Measurements from ENCODE around the gene PAN3.

Gene PAN3

DNA sequence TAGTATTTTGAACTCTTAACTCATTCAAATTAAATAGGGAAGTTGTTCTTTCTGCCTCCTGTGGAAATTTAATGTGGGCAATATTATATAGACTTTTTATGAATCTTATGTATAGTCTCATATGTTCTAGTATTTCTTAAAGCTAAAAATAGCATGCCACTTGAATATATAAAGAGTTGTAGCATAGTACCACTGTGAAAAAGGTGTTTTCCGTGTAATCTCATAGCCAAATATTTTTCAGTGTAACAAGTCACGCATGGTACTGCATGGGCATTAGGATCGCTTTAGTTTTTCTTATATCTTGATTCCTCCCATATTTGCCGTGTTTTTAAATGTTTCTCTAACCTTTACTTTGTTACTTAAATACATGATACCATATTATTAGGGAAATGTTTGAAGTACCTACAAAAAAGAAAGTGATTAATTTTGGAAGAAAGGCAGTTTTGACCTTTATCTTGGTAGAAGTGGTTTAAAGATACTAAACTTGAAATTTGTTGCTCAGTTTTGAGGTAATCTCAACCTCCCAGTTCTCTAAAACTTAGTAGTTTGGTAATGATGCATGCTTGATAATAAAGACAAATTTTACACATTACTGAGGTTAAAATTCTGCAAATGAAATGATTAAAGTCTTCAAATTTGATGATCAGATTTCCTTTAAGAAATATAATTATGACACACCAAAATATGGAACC, 81.2 kb downstream of the PAN3 start:
- no peak for DNase-seq (ENCODE audit: low read depth in 4 of 4, low spot score in 1 of 4)

DNA sequence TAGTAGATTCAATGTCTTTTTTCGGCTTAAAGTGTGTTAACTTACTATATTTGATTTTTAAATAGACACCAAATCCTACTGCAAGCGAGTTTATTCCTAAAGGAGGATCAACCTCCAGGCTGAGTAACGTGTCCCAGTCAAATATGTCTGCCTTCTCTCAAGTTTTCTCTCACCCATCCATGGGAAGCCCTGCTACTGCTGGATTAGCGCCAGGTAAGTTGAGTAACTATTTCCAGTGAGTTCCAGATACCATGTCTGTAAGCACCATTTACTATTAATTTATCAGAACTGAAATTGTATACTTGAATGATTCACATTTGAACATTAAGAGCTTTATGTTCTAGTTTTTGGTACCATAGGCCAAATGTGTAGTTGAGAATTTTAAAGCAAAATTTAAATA, 81.8 kb downstream of the PAN3 start:
- DNase-seq (ENCODE audit: low read depth in 4 of 4, low spot score in 1 of 4): no peak

DNA sequence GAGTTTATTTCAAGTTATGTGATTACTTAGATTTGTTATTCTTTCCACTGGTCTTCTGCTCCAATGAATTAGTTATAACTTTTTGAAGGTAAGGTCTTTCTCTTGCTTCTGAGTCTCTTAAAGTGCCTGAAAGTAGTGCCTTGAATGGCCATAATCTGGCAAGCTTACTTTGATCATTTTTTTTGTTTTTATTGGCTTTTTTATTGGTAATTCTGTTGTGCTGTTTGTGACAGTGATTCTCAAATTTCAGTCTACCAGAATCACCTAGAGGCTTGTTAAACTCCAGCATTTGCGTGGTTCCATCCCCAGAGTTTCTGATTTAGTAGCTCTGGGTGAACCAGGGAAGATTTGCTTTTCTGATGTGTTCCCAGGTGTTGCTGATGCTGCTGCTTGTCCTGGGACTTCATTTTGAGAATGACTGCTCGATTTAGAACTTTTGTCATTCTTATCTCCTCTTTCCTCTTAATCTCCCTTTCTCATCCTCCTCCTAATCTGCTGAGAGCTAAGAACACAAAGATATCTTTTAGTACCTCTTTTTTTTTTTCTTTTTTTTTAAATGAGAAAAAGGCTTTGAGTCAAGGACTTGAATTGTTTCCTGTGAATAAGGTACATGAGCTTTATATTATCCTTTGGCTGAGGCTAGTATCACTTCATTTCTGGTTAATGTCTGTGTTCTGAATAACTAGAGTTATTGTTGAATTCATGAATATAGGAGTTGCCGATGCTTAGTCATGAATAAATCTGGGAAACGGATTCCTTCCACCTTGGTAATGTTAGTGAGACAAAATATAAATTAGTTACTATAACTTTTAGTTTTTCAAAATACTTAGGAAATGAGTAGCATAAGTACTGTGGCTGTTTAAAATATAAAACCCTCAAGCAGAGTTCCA, 91.4 kb downstream of the PAN3 start:
- DNase-seq (ENCODE audit: low read depth in 4 of 4, low spot score in 1 of 4): no peak

- no peak for DNase-seq (ENCODE audit: low read depth in 4 of 4, low spot score in 1 of 4)
Observed at GRCh38 chr13:28231642-28232041, 93.3 kb downstream of the PAN3 start.

- no peak for DNase-seq (ENCODE audit: low read depth in 4 of 4, low spot score in 1 of 4)
Observed at GRCh38 chr13:28237944-28238343, 99.6 kb downstream of the PAN3 start.

- no peak for DNase-seq (ENCODE audit: low read depth in 4 of 4, low spot score in 1 of 4)
Observed at GRCh38 chr13:28239374-28239773, 101.0 kb downstream of the PAN3 start.

DNA sequence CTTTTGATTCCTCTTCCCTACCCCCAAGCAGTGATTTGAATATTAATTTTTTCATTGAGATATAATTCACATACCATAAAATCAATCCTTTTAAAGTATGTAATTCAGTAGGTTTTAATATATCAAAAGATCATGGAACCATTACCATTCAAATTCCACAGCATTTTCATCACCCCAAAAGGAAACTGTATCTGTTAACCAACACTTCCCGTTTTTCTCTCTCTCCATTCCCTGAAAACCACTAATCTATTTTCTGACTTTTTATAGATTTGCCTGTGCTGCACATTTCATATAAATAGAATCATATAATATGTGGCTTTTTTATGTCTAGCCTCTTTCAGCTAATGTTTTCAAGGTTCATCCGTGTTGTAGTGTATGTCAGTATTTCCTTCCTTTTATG, 107.1 kb downstream of the PAN3 start:
- no peak for DNase-seq (ENCODE audit: low read depth in 4 of 4, low spot score in 1 of 4)

GRCh38 chr13:28246891-28247290, 108.5 kb downstream of the PAN3 start:
- DNase-seq (ENCODE audit: low read depth in 4 of 4, low spot score in 1 of 4): no peak

GRCh38 chr13:28248080-28248479, 109.7 kb downstream of the PAN3 start:
- no peak for DNase-seq (ENCODE audit: low read depth in 4 of 4, low spot score in 1 of 4)

- no peak for DNase-seq (ENCODE audit: low read depth in 4 of 4, low spot score in 1 of 4)
Observed at GRCh38 chr13:28250542-28250941, 112.2 kb downstream of the PAN3 start.

DNA sequence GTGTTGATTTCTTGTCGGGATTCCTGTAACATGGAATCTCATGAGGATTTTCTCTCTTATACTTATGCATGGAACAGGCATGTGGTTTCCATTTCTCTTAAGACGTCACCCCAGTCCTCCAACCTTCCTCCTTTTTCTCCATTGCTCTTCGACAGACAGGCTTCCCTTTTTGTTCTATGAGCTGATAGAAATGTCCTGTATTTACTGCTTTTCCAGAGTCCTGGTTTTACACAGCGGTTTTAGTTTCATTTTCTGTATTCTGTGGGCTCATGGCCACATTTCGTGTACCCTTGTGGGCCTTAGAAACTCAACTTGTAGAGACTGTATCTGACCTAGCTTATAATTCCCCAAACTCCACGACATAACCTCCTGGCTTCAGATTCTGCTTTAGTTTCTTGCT, 113.1 kb downstream of the PAN3 start:
- DNase-seq (ENCODE audit: low read depth in 4 of 4, low spot score in 1 of 4): no peak

DNA sequence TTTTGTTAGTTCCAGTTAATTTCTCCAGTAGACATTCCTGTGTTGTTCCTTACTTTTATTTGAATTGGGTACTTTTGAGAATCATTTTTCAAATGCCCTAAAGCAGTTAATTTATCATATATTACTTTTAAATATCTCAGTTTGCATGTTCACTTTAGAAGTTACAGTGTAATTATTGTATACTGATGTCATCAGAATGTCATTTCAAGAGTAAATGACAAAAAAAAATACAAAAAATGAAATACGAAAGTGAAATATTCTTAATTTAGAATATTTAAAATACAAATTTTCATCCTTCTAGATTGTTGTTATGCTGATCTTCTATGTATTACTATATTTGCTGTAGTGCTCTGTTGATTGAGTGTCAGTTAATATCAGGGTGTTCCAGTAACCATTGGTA, 114.2 kb downstream of the PAN3 start:
- no peak for DNase-seq (ENCODE audit: low read depth in 4 of 4, low spot score in 1 of 4)

DNA sequence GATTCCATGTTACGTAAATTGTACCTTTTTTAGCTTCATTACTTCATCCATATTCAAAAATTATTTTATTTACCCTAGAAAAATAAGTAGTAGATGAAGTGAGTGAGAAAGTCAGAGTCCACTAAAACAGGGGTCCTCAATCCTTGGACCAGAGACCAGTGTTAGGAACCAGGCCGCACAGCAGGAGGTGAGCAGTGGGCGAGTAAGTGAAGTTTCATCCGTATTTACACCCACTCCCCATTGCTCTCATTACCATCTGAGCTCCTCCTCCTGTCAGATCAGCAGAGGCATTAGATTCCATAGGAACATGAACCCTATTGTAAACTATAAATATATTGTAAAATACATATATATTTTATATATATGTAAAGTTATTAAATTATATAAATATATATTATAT, 119.0 kb downstream of the PAN3 start:
- DNase-seq (ENCODE audit: low read depth in 4 of 4, low spot score in 1 of 4): no peak

GRCh38 chr13:28258417-28258816, 120.1 kb downstream of the PAN3 start:
- no peak for DNase-seq (ENCODE audit: low read depth in 4 of 4, low spot score in 1 of 4)

GRCh38 chr13:28267497-28267896, 129.2 kb downstream of the PAN3 start:
- no peak for DNase-seq (ENCODE audit: low read depth in 4 of 4, low spot score in 1 of 4)

DNA sequence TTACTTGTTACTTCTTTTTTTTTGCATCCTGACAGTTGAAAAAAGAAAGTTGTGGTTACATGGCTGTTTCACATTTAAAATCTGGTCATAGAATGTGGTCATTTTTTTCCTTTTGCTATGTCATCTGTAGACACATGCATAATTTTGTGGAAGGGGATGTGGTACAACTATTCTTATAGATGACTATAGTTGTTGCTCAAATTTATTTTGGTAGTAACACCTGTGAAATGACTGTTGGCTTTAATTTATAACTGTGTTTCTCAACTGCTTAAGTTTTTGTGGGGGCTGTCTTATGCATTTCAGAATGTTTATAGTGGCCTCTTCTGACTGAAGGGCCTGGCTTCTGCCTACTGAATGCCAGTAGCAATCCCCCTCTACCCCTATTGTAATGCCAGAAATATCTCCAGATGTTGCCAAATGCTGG, 130.5 kb downstream of the PAN3 start:
- no peak for DNase-seq (ENCODE audit: low read depth in 4 of 4, low spot score in 1 of 4)

DNA sequence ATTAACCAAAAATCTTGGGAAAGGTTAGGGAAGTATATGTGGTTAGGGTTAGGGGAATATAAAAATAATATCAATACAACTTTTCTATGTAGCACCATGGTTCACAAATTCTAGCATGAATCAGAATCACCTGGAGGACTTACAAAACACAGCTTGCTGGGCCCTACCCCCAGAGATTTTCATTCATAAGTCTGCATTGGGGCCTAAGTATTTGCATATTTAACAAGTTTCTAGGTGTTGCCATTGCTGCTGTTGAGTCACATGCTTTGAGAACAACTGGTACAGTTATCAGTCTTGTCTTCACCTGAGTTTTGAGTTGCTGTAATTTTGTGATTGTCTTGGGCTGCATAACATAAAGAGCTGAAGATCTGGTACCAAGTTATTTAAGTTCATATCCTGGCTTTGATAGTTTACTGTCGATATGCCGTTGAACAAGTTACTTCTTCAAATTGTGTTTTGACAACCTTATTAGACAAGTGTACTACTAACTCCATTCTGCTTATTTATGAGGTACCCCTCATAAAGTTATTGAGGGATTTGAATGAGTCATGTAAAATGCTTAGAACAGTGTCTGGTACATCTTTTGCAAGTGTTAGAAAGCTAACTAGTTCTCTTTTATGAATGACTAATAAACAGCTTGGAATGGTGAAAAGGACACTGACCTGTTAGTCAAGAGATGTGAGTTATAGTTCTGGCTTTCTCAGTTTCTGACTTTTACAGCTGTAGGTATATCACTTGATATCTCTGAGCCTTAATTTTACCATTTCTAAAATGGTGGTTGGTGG, 132.9 kb downstream of the PAN3 start:
- DNase-seq (ENCODE audit: low read depth in 4 of 4, low spot score in 1 of 4): no peak

- DNase-seq (ENCODE audit: low read depth in 4 of 4, low spot score in 1 of 4): no peak
Observed at GRCh38 chr13:28273919-28274318, 135.6 kb downstream of the PAN3 start.

DNA sequence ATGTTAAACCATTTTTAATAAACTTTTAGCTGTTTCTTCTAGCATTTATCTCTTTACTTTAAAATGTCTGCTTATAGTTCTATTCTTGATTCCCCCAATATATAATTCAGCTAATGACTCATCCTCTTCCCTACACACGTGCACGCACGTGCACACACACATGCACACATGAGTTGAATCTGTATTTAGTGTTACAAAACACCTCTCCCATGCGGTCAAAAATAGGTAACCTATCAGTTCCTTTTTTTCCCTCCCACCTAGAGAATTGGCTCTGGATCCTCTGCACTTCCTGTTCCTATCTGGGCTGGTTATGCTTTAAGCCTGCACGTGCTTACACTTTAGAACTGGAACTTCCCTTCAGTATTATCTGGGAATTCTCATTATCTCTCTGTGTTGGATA, 144.1 kb downstream of the PAN3 start:
- DNase-seq (ENCODE audit: low read depth in 4 of 4, low spot score in 1 of 4): no peak

GRCh38 chr13:28283600-28283999, 145.3 kb downstream of the PAN3 start:
- no peak for DNase-seq (ENCODE audit: low read depth in 4 of 4, low spot score in 1 of 4)

GRCh38 chr13:28286263-28286662, 147.9 kb downstream of the PAN3 start:
- no peak for DNase-seq (ENCODE audit: low read depth in 4 of 4, low spot score in 1 of 4)

DNA sequence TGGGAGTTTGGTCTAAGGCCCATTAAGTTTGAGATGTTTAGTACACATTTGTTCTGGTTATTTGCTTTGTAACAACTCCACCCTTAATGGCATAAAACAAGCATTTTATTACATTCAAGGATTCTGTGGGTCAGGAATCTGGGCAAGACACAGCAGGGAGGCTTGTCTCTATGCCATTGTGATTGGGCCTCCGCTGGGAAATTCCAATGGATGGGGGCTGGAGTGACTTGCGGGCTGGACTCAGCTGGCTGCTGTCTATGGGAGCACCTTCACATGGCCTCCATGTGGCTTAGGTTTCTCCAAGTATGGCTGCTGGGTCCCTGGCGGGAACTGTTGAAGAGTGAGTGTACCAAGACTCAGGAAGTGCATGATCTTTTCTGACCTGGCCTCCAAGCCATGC, 159.0 kb downstream of the PAN3 start:
- no peak for DNase-seq (ENCODE audit: low read depth in 4 of 4, low spot score in 1 of 4)

Measured in stimulated activated CD4-positive, alpha-beta T cell treated with anti-CD3 and anti-CD28 coated beads, Interleukin-1b, Interleukin-23, amount 100 ng/mL, for 24 hours (primary cell).